IPS-20b (cell line): ENCODE data around the gene UPB1.

Experiments used
- H3K27ac ChIP-seq: one replicate; pipeline ENCODE4 v1.5.1; 2013; ENCODE audit warnings: low read length
- H3K27me3 ChIP-seq: 2 replicates; pipeline ENCODE4 v1.6.1; 2013; ENCODE audit warnings: mild to moderate bottlenecking, low read length, inconsistent platforms; ENCODE audit not compliant: insufficient read depth
- H3K36me3 ChIP-seq: 2 replicates; pipeline ENCODE4 v1.6.1; 2013; ENCODE audit warnings: low read depth, mild to moderate bottlenecking, inconsistent platforms, low read length, moderate library complexity; ENCODE audit not compliant: insufficient read depth
- H3K4me1 ChIP-seq: 2 replicates; pipeline ENCODE4 v1.6.1; 2013; ENCODE audit warnings: mild to moderate bottlenecking, control low read depth, inconsistent platforms, low read length, moderate library complexity; ENCODE audit not compliant: insufficient read depth
- H3K4me3 ChIP-seq: 2 replicates; pipeline ENCODE4 v1.5.1; 2013; ENCODE audit warnings: mild to moderate bottlenecking, low read length, inconsistent platforms
- H3K9ac ChIP-seq: 2 replicates; pipeline ENCODE4 v1.6.1; 2013; ENCODE audit warnings: low read depth, mild to moderate bottlenecking, inconsistent platforms, low read length, moderate library complexity
- H3K9me3 ChIP-seq: 2 replicates; pipeline ENCODE4 v1.6.1; 2013; ENCODE audit warnings: mild to moderate bottlenecking, low read depth, low read length, inconsistent platforms; ENCODE audit not compliant: insufficient read depth

Gene UPB1

GRCh38 chr22:24507716-24508115, 12.6 kb downstream of the UPB1 start:
- Histone ChIP-seq H3K27me3 (no peaks in the 10 kb centered on the region), H3K36me3 (no peaks in the 10 kb centered on the region), H3K4me1 (peaks cover 14% of the 10 kb centered on the region; the same call in 1 of the 2 replicates), H3K9ac (no peak overlapping the region), H3K4me3 (peak overlapping the region; percentile 7; the same call in 1 of the 2 replicates), H3K9me3 (no peaks in the 10 kb centered on the region), H3K27ac (no peak overlapping the region)

DNA sequence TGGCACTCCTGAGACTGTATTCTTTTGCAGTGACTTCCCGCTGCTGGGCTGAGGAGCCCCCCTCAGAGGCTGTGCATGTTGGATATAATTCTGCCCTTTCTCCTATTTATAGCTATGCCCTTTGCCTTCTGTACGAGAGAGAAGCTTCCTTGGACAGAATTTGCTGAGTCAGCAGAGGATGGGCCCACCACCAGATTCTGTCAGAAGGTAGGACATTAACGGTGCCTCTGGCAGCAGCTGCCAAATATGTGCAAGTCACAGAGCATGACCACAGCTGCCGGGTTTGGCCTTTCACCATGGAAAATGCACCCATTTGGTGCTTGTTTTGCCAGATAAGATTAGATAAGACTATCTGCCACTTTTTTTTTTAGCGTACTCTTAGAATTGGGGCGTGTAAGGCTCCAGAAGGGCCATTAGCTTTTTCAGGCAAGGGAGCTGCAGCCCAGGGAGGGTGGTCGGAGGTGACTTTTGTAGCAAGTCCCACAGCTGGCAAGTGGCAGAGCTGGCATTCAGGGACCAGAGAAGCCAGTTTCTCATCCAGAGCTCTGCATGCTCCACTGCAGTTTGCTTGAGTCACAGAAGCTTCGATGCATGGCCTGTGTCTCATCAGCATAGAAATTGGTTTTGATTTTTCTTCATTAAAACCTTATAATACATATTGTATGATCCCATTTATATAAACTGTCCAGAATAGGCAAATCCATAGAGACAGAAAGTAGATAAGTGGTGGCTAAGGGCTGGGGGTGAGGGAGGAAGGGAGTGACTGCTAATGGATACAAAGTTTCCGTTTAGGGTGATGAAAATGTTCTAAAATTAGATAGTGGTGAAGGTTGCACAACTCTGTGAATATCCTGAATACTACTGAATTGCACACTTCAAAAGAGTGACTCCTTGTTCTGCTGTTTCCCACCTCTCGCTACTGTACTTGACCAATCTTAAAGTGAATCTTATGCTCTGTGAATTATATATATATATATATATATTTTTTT, 15.8 kb downstream of the UPB1 start:
- Histone ChIP-seq H3K4me1 (peaks cover 14% of the 10 kb centered on the region; the same call in 1 of the 2 replicates), H3K9me3 (no peaks in the 10 kb centered on the region), H3K9ac (no peak overlapping the region), H3K4me3 (no peak overlapping the region), H3K27ac (no peak overlapping the region), H3K36me3 (no peaks in the 10 kb centered on the region), H3K27me3 (no peaks in the 10 kb centered on the region)

GRCh38 chr22:24512043-24512442, 16.9 kb downstream of the UPB1 start:
- H3K4me1 ChIP-seq: peaks cover 10% of the 10 kb centered on the region; the same call in 1 of the 2 replicates
- H3K4me3 ChIP-seq: no peak overlapping the region
- no peak overlapping the region for H3K9ac ChIP-seq
- H3K9me3 ChIP-seq: no peaks in the 10 kb centered on the region
- H3K27me3 ChIP-seq: no peaks in the 10 kb centered on the region
- no peaks in the 10 kb centered on the region for H3K36me3 ChIP-seq
- H3K27ac ChIP-seq: no peak overlapping the region

- H3K4me1 ChIP-seq: peaks cover 4% of the 10 kb centered on the region; the same call in 1 of the 2 replicates
Observed at GRCh38 chr22:24513378-24514240, 18.5 kb downstream of the UPB1 start.

GRCh38 chr22:24514241-24515026, 19.3 kb downstream of the UPB1 start:
- H3K9me3 ChIP-seq: no peaks in the 10 kb centered on the region
- peaks cover 4% of the 10 kb centered on the region; the same call in 1 of the 2 replicates for H3K4me1 ChIP-seq
- H3K4me3 ChIP-seq: no peak overlapping the region
- H3K36me3 ChIP-seq: no peaks in the 10 kb centered on the region
- no peaks in the 10 kb centered on the region for H3K27me3 ChIP-seq
- no peak overlapping the region for H3K27ac ChIP-seq
- H3K9ac ChIP-seq: no peak overlapping the region

More at GRCh38 chr22:24513378-24514240, 18.5 kb downstream of the UPB1 start:
- Histone ChIP-seq H3K27ac (no peak overlapping the region), H3K27me3 (no peaks in the 10 kb centered on the region), H3K9ac (no peak overlapping the region), H3K9me3 (no peaks in the 10 kb centered on the region), H3K36me3 (no peaks in the 10 kb centered on the region), H3K4me3 (no peak overlapping the region)

- no peak overlapping the region for H3K27ac ChIP-seq
- no peaks in the 10 kb centered on the region for H3K36me3 ChIP-seq
- H3K9me3 ChIP-seq: no peaks in the 10 kb centered on the region
- no peaks in the 10 kb centered on the region for H3K27me3 ChIP-seq
- H3K9ac ChIP-seq: no peak overlapping the region
- no peak overlapping the region for H3K4me3 ChIP-seq
- H3K4me1 ChIP-seq: peaks cover 4% of the 10 kb centered on the region; the same call in 1 of the 2 replicates
Observed at GRCh38 chr22:24515027-24515338, 19.9 kb downstream of the UPB1 start.

DNA sequence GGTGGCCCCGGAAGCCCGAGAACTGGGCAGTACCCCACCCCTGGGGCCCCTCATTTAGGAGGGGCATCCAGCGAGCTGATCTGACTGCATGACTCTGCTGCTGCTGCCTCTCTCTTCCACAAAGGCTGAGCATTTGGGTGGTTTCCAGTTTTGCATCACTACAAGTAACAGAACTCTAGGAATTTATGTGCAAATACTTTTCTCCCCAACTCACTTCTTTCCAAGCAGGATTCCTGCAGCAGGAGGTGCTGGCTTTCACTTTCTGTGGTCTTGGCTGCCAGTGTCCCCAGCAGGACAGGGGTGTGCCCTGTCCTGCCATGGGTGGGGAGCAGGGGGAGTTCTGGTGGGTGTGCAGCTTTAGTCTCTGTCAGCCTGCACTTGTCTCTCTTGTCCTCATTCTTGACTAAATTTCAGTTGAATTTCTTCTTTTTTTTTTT, 21.2 kb downstream of the UPB1 start:
- H3K4me1 ChIP-seq: peaks cover 4% of the 10 kb centered on the region; the same call in 1 of the 2 replicates
- H3K27me3 ChIP-seq: no peaks in the 10 kb centered on the region
- no peaks in the 10 kb centered on the region for H3K9me3 ChIP-seq
- no peak overlapping the region for H3K27ac ChIP-seq
- H3K4me3 ChIP-seq: no peak overlapping the region
- no peaks in the 10 kb centered on the region for H3K36me3 ChIP-seq
- no peak overlapping the region for H3K9ac ChIP-seq

GRCh38 chr22:24517446-24517845, 22.3 kb downstream of the UPB1 start:
- no peak overlapping the region for H3K9ac ChIP-seq
- H3K27me3 ChIP-seq: no peaks in the 10 kb centered on the region
- H3K36me3 ChIP-seq: no peaks in the 10 kb centered on the region
- no peak overlapping the region for H3K27ac ChIP-seq
- H3K4me1 ChIP-seq: peaks cover 7% of the 10 kb centered on the region; the same call in 1 of the 2 replicates
- no peak overlapping the region for H3K4me3 ChIP-seq
- H3K9me3 ChIP-seq: no peaks in the 10 kb centered on the region

DNA sequence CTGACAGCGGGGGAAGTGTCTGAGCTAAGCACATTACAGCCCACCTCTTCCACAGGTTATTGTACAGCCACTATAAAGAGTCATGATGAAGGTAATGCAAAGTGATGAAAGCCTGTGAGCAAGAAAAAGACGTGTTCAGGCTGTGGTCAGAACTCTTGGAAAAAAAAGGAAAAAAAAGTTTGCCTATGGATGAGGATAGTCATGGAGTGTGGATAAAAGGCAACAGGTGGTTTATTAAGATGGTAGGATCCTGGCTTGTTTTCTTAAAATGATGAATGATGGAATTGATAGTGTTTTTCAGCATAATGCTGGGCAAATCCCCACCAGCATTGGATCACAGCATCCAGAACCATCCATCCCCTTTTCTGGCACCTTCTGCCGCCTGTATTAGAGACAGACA, 23.1 kb downstream of the UPB1 start:
- Histone ChIP-seq H3K4me1 (peaks cover 7% of the 10 kb centered on the region; the same call in 1 of the 2 replicates), H3K9me3 (no peaks in the 10 kb centered on the region), H3K4me3 (no peak overlapping the region), H3K9ac (no peak overlapping the region), H3K27me3 (no peaks in the 10 kb centered on the region), H3K27ac (no peak overlapping the region), H3K36me3 (no peaks in the 10 kb centered on the region)

GRCh38 chr22:24518771-24519485, 23.8 kb downstream of the UPB1 start:
- Histone ChIP-seq H3K4me1 (peaks cover 7% of the 10 kb centered on the region; the same call in 1 of the 2 replicates), H3K9me3 (no peaks in the 10 kb centered on the region), H3K36me3 (no peaks in the 10 kb centered on the region), H3K9ac (no peak overlapping the region), H3K4me3 (no peak overlapping the region), H3K27me3 (no peaks in the 10 kb centered on the region), H3K27ac (no peak overlapping the region)
